Neuronal stem cell (in vitro differentiated cells): ENCODE results near the gene ANAPC10.

Experiments
- DNase-seq: peaks from one replicate; pipeline ENCODE4 v3.0.0-alpha.2; 2013; ENCODE audit warnings: low spot score
- H2AFZ ChIP-seq: one replicate; pipeline ENCODE4 v1.6.1; 2013; ENCODE audit warnings: mild to moderate bottlenecking, low read length, inconsistent platforms
- H2AK5ac ChIP-seq: 2 replicates; pipeline ENCODE4 v1.6.1; 2013; ENCODE audit warnings: low read depth, mild to moderate bottlenecking, inconsistent platforms, low read length, moderate library complexity, mixed read lengths
- H2BK120ac ChIP-seq: 2 replicates; pipeline ENCODE4 v1.6.1; 2013; ENCODE audit warnings: low read depth, mild to moderate bottlenecking, inconsistent platforms, low read length, moderate library complexity, mixed read lengths
- H2BK12ac ChIP-seq: one replicate; pipeline ENCODE4 v1.6.1; 2013; ENCODE audit warnings: low read length, inconsistent platforms
- H2BK15ac ChIP-seq: 2 replicates; pipeline ENCODE4 v1.6.1; 2013; ENCODE audit warnings: mild to moderate bottlenecking, low read length, inconsistent platforms, mixed read lengths
- H2BK5ac ChIP-seq: one replicate; pipeline ENCODE4 v1.6.1; 2013; ENCODE audit warnings: inconsistent platforms, mild to moderate bottlenecking, low read length, moderate library complexity
- H3K14ac ChIP-seq: one replicate; pipeline ENCODE4 v1.6.1; 2013; ENCODE audit warnings: low read length, inconsistent platforms
- H3K18ac ChIP-seq: 2 replicates; pipeline ENCODE4 v1.6.1; 2013; ENCODE audit warnings: low read length, inconsistent platforms
- H3K23ac ChIP-seq: 2 replicates; pipeline ENCODE4 v1.6.1; 2013; ENCODE audit warnings: low read depth, mild to moderate bottlenecking, mixed read lengths, low read length, inconsistent platforms; ENCODE audit not compliant: poor library complexity
- H3K27ac ChIP-seq: replicated peaks from 3 replicates; pipeline ENCODE4 v1.5.1; 2013; ENCODE audit warnings: low read length, inconsistent platforms
- H3K27me3 ChIP-seq, 3 experiments: 2 replicates each; pipeline ENCODE4 v1.6.1; 2013; ENCODE audit warnings: low read length in 3 of 3, mild to moderate bottlenecking in 2 of 3, inconsistent platforms in 1 of 3, low read depth in 1 of 3, mixed read lengths in 1 of 3, moderate library complexity in 1 of 3; ENCODE audit not compliant: control insufficient read depth in 3 of 3, insufficient read depth in 3 of 3
- H3K36me3 ChIP-seq, 2 donors: replicated peaks in 1 of 2; 2 replicates each; pipeline ENCODE4 v1.6.1; 2013; ENCODE audit warnings: low read length in 2 of 2; ENCODE audit not compliant: control insufficient read depth in 2 of 2, insufficient read depth in 2 of 2
- H3K4ac ChIP-seq: 2 replicates; pipeline ENCODE4 v1.6.1; 2013; ENCODE audit warnings: inconsistent platforms, mild to moderate bottlenecking, low read length, moderate library complexity
- H3K4me1 ChIP-seq, 2 donors: 1 replicate in 1 of 2; 2 replicates in 1 of 2; pipeline ENCODE4 v1.6.1; 2013; ENCODE audit warnings: low read length in 2 of 2, low read depth in 1 of 2; ENCODE audit not compliant: control insufficient read depth in 2 of 2, insufficient read depth in 1 of 2
- H3K4me2 ChIP-seq: one replicate; pipeline ENCODE4 v1.6.1; 2013; ENCODE audit warnings: mild to moderate bottlenecking, low read length, inconsistent platforms; ENCODE audit not compliant: insufficient read depth, poor library complexity, severe bottlenecking
- H3K4me3 ChIP-seq, 2 donors: 2 replicates each; pipeline ENCODE4 v1.5.1; 2013; ENCODE audit warnings: low read length in 2 of 2, mild to moderate bottlenecking in 2 of 2, inconsistent platforms in 1 of 2, moderate library complexity in 1 of 2
- H3K79me1 ChIP-seq: one replicate; pipeline ENCODE4 v1.6.1; 2013; ENCODE audit warnings: low read depth, mild to moderate bottlenecking, inconsistent platforms, low read length, moderate library complexity
- H3K9ac ChIP-seq: one replicate; pipeline ENCODE4 v1.6.1; 2013; ENCODE audit warnings: mild to moderate bottlenecking, low read depth, low read length, inconsistent platforms; ENCODE audit not compliant: poor library complexity
- H3K9me3 ChIP-seq, 2 donors: replicated peaks in 1 of 2; 2 replicates each; pipeline versions ENCODE3 to v1.6.1; 2013; ENCODE audit warnings: low read length in 2 of 2, mild to moderate bottlenecking in 2 of 2, inconsistent platforms in 1 of 2, low read depth in 1 of 2, mixed read lengths in 1 of 2, moderate library complexity in 1 of 2; ENCODE audit not compliant: control insufficient read depth in 2 of 2, insufficient read depth in 1 of 2
- H4K8ac ChIP-seq: one replicate; pipeline ENCODE4 v1.6.1; 2013; ENCODE audit warnings: low read depth, mild to moderate bottlenecking, inconsistent platforms, low read length, moderate library complexity
- H4K91ac ChIP-seq: one replicate; pipeline ENCODE4 v1.6.1; 2013; ENCODE audit warnings: low read length, low read depth, mild to moderate bottlenecking, inconsistent platforms; ENCODE audit not compliant: poor library complexity
- WGBS, 2 donors: extraction: QIAGEN DNeasy Blood & Tissue Kit; methylation state at CpG; one replicate each; pipeline ENCODE4 v1.1.7; 2013; ENCODE audit warnings: missing lambda C conversion rate in 2 of 2, mixed read lengths in 1 of 2; ENCODE audit not compliant: insufficient read length in 2 of 2, insufficient replicate concordance in 1 of 2; ENCODE audit errors: extremely low coverage in 2 of 2; 5-methylcytosine and 5-hydroxymethylcytosine counted together

ANAPC10 gene

DNA sequence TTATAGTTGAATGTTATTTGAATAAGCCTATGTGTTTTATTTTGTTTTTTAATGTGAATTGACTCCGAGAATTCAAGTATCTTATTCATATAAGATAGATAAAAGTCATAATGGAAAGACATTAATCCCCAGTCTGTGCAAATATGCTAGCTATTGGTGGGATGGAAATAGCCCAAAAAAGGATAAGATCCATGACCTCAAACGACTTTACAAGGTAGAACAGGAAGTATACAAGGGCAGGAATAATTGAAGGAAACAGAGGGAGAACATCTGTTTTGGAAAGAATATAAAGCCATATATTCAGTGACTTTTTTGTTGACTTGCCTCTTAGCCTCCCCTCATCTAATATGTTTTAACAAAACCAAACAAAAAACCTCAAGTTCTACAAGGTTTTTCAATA lies 9.1 kb upstream of the ANAPC10 start:
- WGBS, 2 donors: no CpG with 5 or more reads among the region's 2 CpGs
- Histone ChIP-seq H3K18ac (no peak overlapping the region), H3K9ac (no peak overlapping the region), H2BK12ac (no peak overlapping the region), H3K4me3 (no peak overlapping the region), H2BK5ac (no peak overlapping the region), H2BK15ac (no peak overlapping the region), H4K8ac (no peak overlapping the region), H2BK120ac (no peak overlapping the region), H3K36me3 (peaks cover 6 to 98% of the 10 kb centered on the region in 2 donors), H4K91ac (no peak overlapping the region), H3K79me1 (no peaks in the 10 kb centered on the region), H3K14ac (no peak overlapping the region), H3K9me3 (no peaks in the 10 kb centered on the region), H3K4ac (no peak overlapping the region), H3K23ac (no peak overlapping the region), H2AFZ (no peak overlapping the region), H2AK5ac (no peak overlapping the region), H3K4me2 (no peak overlapping the region), H3K27me3 (no peaks in the 10 kb centered on the region), H3K27ac (no peak overlapping the region), H3K4me1 (no peaks in the 10 kb centered on the region)
- DNase-seq: no peak

DNA sequence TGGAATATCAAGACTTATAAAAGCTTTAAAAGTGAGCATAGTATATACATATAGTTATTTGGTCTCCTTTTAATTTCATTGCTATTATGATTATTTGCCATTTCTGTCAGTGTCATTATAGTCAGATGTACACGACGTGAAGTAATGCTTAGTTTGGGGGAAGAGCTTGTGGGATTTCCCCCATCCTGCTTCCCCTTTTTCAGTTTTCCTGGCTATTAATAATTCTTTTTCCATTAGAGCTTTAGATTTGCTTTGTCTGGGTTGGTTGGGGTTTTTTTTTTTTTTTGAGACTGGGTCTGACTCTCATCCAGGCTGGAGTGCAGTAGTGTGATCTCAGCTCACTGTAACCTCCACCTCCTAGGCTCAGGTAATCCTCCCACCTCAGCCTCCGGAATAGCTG lies 5.5 kb upstream of the ANAPC10 start:
- Histone ChIP-seq H3K4me2 (no peak overlapping the region), H3K36me3 (peaks cover 2 to 85% of the 10 kb centered on the region in 2 donors), H3K27ac (no peak overlapping the region), H4K91ac (no peak overlapping the region), H3K9ac (no peak overlapping the region), H3K23ac (no peak overlapping the region), H3K4me3 (no peak overlapping the region), H3K79me1 (no peaks in the 10 kb centered on the region), H2BK15ac (no peak overlapping the region), H3K18ac (no peak overlapping the region), H2AK5ac (no peak overlapping the region), H3K14ac (no peak overlapping the region), H3K27me3 (no peaks in the 10 kb centered on the region), H3K4ac (no peak overlapping the region), H4K8ac (no peak overlapping the region), H3K4me1 (no peaks in the 10 kb centered on the region), H2BK120ac (no peak overlapping the region), H2BK5ac (no peak overlapping the region), H2BK12ac (no peak overlapping the region), H3K9me3 (no peaks in the 10 kb centered on the region), H2AFZ (no peak overlapping the region)
- no peak for DNase-seq
- no CpG with 5 or more reads among the region's 3 CpGs for WGBS, 2 donors

DNA sequence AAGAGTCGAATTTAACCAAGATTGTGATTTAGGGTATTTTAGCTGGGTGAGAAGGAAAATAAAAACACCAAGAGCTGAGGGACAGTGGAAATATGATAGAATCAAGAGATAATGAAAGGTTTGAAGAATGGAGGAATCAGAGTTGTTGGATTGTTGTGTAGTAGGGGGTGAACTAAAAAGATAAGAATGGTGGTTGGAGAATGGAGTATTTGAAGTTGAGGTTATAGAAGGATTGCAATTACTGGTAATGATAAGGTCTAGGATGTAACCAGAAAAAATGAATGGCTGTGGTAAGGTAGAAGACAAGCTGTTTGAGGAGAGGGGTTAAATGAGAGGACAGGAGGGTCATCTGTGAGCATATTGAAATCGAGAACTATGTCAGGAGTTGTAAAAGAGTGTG lies 4.6 kb upstream of the ANAPC10 start:
- Histone ChIP-seq H2AFZ (no peak overlapping the region), H2BK12ac (no peak overlapping the region), H3K27me3 (no peaks in the 10 kb centered on the region), H3K18ac (no peak overlapping the region), H4K8ac (no peak overlapping the region), H3K4ac (no peak overlapping the region), H3K4me1 (no peaks in the 10 kb centered on the region), H2BK120ac (no peak overlapping the region), H3K9me3 (no peaks in the 10 kb centered on the region), H3K4me3 (no peak overlapping the region), H3K4me2 (no peak overlapping the region), H3K36me3 (peaks cover 2 to 76% of the 10 kb centered on the region in 2 donors), H3K27ac (no peak overlapping the region), H3K9ac (no peak overlapping the region), H2AK5ac (no peak overlapping the region), H3K23ac (no peak overlapping the region), H3K14ac (no peak overlapping the region), H4K91ac (no peak overlapping the region), H2BK5ac (no peak overlapping the region), H2BK15ac (no peak overlapping the region), H3K79me1 (no peaks in the 10 kb centered on the region)
- no CpG with 5 or more reads among the region's 2 CpGs for WGBS, 2 donors
- DNase-seq: no peak

DNA sequence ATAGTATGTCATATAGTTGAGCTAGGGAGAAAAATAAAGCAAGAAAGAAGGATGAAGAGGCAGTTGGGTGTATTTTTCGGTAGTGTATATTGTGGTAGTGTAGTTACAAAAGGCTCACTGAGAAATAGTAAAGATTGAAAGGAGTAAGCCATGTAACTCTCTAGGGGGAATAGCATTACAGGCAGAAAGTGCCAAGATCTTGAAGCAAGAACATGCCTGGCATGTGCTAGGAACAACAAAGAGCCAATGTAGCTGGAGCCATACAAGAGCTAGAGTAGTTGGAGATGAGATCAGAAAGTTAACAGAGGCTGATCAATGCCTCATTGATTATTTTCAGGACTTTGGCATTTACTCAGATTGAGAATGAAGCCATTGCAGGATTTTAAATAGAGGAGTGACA lies 3.1 kb upstream of the ANAPC10 start:
- Histone ChIP-seq H2BK5ac (no peak overlapping the region), H3K4me2 (no peak overlapping the region), H3K14ac (no peak overlapping the region), H3K4me3 (no peak overlapping the region), H4K91ac (no peak overlapping the region), H3K36me3 (peaks cover 0 to 66% of the 10 kb centered on the region in 2 donors), H3K79me1 (no peaks in the 10 kb centered on the region), H3K9ac (no peak overlapping the region), H2BK120ac (no peak overlapping the region), H3K4me1 (peaks cover 1 to 3% of the 10 kb centered on the region in 2 donors), H2BK12ac (no peak overlapping the region), H3K9me3 (no peaks in the 10 kb centered on the region), H3K27me3 (no peaks in the 10 kb centered on the region), H2AFZ (no peak overlapping the region), H4K8ac (no peak overlapping the region), H2BK15ac (no peak overlapping the region), H3K27ac (no peak overlapping the region), H3K23ac (no peak overlapping the region), H2AK5ac (no peak overlapping the region), H3K4ac (no peak overlapping the region), H3K18ac (no peak overlapping the region)
- 100% methylated on average over 1 of the region's 1 CpG for WGBS, 2 donors
- DNase-seq: no peak
